Loucy (cell line): ENCODE measurements around the gene DEFB121.

ENCODE experiments used
- EZH2phosphoT487 ChIP-seq: fragments of 200-600 bp; IDR thresholded peaks from 2 replicates; pipeline ENCODE4 v1.6.1; 2018; ENCODE audit warnings: antibody characterized with exemption, mild to moderate bottlenecking, moderate library complexity, borderline replicate concordance
- TF ChIP-seq, protein P1 (sequence below): fragments of 200-600 bp; sonication (generic); conservative IDR thresholded peaks from 2 replicates; pipeline ENCODE4 v1.5.1; 2014; ENCODE audit warnings: mild to moderate bottlenecking, antibody characterized with exemption, low read length

DNA sequence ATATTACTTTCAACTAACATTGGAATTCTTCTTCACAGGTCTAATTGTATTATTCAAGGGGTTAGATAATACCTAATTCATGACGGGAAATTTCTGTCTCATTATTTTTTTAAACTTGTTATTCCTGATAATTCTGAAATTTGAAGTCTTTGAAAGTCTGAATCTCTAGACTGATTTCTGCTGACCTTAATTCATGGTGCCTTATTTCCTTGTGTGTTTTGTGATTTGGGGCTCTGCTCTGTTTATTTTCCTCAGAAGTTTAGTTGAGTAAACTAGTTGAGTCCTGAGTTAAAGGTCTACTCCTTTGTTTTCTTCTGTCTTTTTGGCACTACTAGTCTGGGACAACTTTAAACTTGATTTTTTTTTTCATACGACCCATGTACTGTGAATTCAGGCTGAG, 31.7 kb downstream of the DEFB121 start:
- TF ChIP-seq, protein P1, sequence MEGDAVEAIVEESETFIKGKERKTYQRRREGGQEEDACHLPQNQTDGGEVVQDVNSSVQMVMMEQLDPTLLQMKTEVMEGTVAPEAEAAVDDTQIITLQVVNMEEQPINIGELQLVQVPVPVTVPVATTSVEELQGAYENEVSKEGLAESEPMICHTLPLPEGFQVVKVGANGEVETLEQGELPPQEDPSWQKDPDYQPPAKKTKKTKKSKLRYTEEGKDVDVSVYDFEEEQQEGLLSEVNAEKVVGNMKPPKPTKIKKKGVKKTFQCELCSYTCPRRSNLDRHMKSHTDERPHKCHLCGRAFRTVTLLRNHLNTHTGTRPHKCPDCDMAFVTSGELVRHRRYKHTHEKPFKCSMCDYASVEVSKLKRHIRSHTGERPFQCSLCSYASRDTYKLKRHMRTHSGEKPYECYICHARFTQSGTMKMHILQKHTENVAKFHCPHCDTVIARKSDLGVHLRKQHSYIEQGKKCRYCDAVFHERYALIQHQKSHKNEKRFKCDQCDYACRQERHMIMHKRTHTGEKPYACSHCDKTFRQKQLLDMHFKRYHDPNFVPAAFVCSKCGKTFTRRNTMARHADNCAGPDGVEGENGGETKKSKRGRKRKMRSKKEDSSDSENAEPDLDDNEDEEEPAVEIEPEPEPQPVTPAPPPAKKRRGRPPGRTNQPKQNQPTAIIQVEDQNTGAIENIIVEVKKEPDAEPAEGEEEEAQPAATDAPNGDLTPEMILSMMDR = no peak
- TF ChIP-seq EZH2phosphoT487 = no peak
